Stomach smooth muscle (tissue), 2 donors: ENCODE data around the gene ADAMTS13.

Experiments
- H3K27ac ChIP-seq: one replicate; pipeline ENCODE4 v1.7.0; 2013; ENCODE audit warnings: mild to moderate bottlenecking, low read length, inconsistent platforms
- H3K27me3 ChIP-seq, 2 donors: one replicate each; pipeline ENCODE4 v1.7.0; 2013; ENCODE audit warnings: low read length in 2 of 2; ENCODE audit not compliant: insufficient read depth in 2 of 2, control insufficient read depth in 1 of 2
- H3K36me3 ChIP-seq, 2 donors: one replicate each; pipeline ENCODE4 v1.7.0; 2013; ENCODE audit warnings: low read length in 2 of 2; ENCODE audit not compliant: control insufficient read depth in 2 of 2, insufficient read depth in 2 of 2
- H3K4me1 ChIP-seq: one replicate; pipeline ENCODE4 v1.7.0; 2013; ENCODE audit warnings: low read length; ENCODE audit not compliant: control insufficient read depth, insufficient read depth
- H3K4me3 ChIP-seq, 2 donors: one replicate each; pipeline ENCODE4 v1.7.0; 2013; ENCODE audit warnings: low read length in 2 of 2
- H3K9ac ChIP-seq, 2 donors: one replicate each; pipeline ENCODE4 v1.7.0; 2013; ENCODE audit warnings: low read length in 2 of 2, mild to moderate bottlenecking in 1 of 2
- H3K9me3 ChIP-seq, 2 donors: one replicate each; pipeline ENCODE4 v1.7.0; 2013; ENCODE audit warnings: low read length in 2 of 2; ENCODE audit not compliant: control insufficient read depth in 2 of 2
- donor health status: healthy.
- donor health status: Pancreatic carcinoma.

The ADAMTS13 gene

DNA sequence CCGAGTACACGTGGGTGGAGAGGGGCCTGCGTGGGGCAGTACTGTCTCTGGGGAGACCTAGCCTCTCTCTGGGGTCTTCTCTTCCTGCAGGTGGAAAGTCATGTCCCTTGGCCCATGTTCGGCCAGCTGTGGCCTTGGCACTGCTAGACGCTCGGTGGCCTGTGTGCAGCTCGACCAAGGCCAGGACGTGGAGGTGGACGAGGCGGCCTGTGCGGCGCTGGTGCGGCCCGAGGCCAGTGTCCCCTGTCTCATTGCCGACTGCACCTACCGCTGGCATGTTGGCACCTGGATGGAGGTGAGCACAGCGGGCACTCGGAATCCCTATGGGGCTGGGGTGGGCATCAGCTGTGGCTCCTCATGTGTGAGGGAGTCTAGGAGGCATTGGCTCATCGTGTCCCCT lies 32.2 kb downstream of the ADAMTS13 start:
- Histone ChIP-seq H3K27me3 (no peaks in the 10 kb centered on the region), H3K4me3 (no peak overlapping the region), H3K36me3 (no peaks in the 10 kb centered on the region), H3K27ac (no peak overlapping the region), H3K9me3 (no peaks in the 10 kb centered on the region), H3K4me1 (peaks cover 6% of the 10 kb centered on the region), H3K9ac (no peak overlapping the region)

- no peaks in the 10 kb centered on the region for H3K9me3 ChIP-seq
- no peak overlapping the region for H3K4me3 ChIP-seq
- H3K9ac ChIP-seq, result no peak overlapping the region
Observed at GRCh38 chr9:133454943-133455673, 32.9 kb downstream of the ADAMTS13 start.

DNA sequence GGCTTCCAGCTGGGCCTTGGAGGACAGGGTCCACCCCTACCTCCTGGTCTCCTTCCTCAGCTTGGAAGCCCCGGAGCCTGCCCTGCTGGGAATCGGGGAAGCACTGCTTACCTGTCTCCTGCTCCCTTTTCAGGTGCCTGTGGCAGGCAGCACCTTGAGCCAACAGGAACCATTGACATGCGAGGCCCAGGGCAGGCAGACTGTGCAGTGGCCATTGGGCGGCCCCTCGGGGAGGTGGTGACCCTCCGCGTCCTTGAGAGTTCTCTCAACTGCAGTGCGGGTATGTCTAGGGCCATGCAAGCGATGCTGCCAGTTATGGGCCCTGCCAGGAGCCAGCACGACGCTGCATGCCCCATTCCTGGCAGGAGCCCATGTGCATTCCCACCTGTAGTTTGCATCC lies 33.8 kb downstream of the ADAMTS13 start:
- Histone ChIP-seq H3K27me3 (no peaks in the 10 kb centered on the region), H3K9me3 (no peaks in the 10 kb centered on the region), H3K4me1 (peaks cover 11% of the 10 kb centered on the region), H3K36me3 (no peaks in the 10 kb centered on the region), H3K27ac (no peak overlapping the region), H3K9ac (no peak overlapping the region), H3K4me3 (no peak overlapping the region)

More at GRCh38 chr9:133454943-133455673, 32.9 kb downstream of the ADAMTS13 start:
- H3K27me3 ChIP-seq, result no peaks in the 10 kb centered on the region
- H3K27ac ChIP-seq, result no peak overlapping the region
- peaks cover 6% of the 10 kb centered on the region for H3K4me1 ChIP-seq
- H3K36me3 ChIP-seq, result no peaks in the 10 kb centered on the region

DNA sequence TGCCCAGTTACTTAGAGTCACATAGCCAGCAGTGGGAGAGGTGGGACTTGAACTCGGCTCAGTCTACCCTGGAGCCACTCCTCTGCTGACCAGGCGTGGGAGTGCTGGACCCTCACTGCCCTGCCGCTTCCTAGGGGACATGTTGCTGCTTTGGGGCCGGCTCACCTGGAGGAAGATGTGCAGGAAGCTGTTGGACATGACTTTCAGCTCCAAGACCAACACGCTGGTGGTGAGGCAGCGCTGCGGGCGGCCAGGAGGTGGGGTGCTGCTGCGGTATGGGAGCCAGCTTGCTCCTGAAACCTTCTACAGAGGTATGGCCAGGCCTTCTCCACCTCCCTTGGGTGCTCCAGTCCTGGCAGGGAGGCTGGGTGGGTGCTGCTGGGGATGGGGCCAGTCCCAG lies 34.2 kb downstream of the ADAMTS13 start:
- Histone ChIP-seq H3K27me3 (no peaks in the 10 kb centered on the region), H3K9me3 (no peaks in the 10 kb centered on the region), H3K9ac (no peak overlapping the region), H3K27ac (no peak overlapping the region), H3K4me1 (peaks cover 16% of the 10 kb centered on the region), H3K36me3 (no peaks in the 10 kb centered on the region), H3K4me3 (no peak overlapping the region)

- Histone ChIP-seq H3K9ac (no peak overlapping the region), H3K4me3 (no peak overlapping the region), H3K9me3 (no peaks in the 10 kb centered on the region), H3K4me1 (peaks cover 21% of the 10 kb centered on the region), H3K27me3 (no peaks in the 10 kb centered on the region), H3K27ac (no peak overlapping the region), H3K36me3 (no peaks in the 10 kb centered on the region)
Observed at GRCh38 chr9:133457233-133457632, 35.1 kb downstream of the ADAMTS13 start.

GRCh38 chr9:133457748-133458147 lies 35.6 kb downstream of the ADAMTS13 start:
- H3K36me3 ChIP-seq, result no peaks in the 10 kb centered on the region
- no peaks in the 10 kb centered on the region for H3K27me3 ChIP-seq
- H3K4me3 ChIP-seq, result no peak overlapping the region
- no peak overlapping the region for H3K9ac ChIP-seq
- H3K4me1 ChIP-seq, result peaks cover 21% of the 10 kb centered on the region
- H3K27ac ChIP-seq, result no peak overlapping the region
- no peaks in the 10 kb centered on the region for H3K9me3 ChIP-seq

GRCh38 chr9:133458643-133459312 lies 36.6 kb downstream of the ADAMTS13 start:
- peak overlapping the region; percentile 33 to 72 for H3K9ac ChIP-seq
- H3K9me3 ChIP-seq, result no peaks in the 10 kb centered on the region
- H3K4me1 ChIP-seq, result peaks cover 21% of the 10 kb centered on the region
- peak overlapping the region; percentile 69 to 82 for H3K4me3 ChIP-seq
- H3K27ac ChIP-seq, result peak overlapping the region; percentile 82
- H3K27me3 ChIP-seq, result no peaks in the 10 kb centered on the region
- no peaks in the 10 kb centered on the region for H3K36me3 ChIP-seq

- H3K27ac ChIP-seq, result peak within 1 kb of the TSS; percentile 82
- H3K4me3 ChIP-seq, result peak within 1 kb of the TSS; percentile 69 to 82
- peak within 1 kb of the TSS; percentile 76 to 91 for H3K9ac ChIP-seq
- peaks cover 0 to 2% of the 10 kb centered on the region in 2 donors for H3K36me3 ChIP-seq
- no peaks in the 10 kb centered on the region for H3K9me3 ChIP-seq
- no peaks in the 10 kb centered on the region for H3K27me3 ChIP-seq
- H3K4me1 ChIP-seq, result peaks cover 21% of the 10 kb centered on the region
Observed at GRCh38 chr9:133459476-133460404, 37.6 kb downstream of the ADAMTS13 start, which contains the start of gene CACFD1. CACFD1 (plus strand) TSS chr9:133459978; CDS start chr9:133460067, 89 bp downstream.

- Histone ChIP-seq H3K27me3 (no peaks in the 10 kb centered on the region), H3K9me3 (no peaks in the 10 kb centered on the region), H3K36me3 (peaks cover 2 to 5% of the 10 kb centered on the region in 2 donors), H3K4me1 (peaks cover 21% of the 10 kb centered on the region), H3K27ac (peak overlapping the region; percentile 82), H3K9ac (peak overlapping the region; percentile 76), H3K4me3 (peak overlapping the region; percentile 65 to 82)
Observed at GRCh38 chr9:133460405-133461175, 38.4 kb downstream of the ADAMTS13 start.

- H3K4me3 ChIP-seq, result no peak overlapping the region
- no peak overlapping the region for H3K27ac ChIP-seq
- no peak overlapping the region for H3K9ac ChIP-seq
- H3K9me3 ChIP-seq, result no peaks in the 10 kb centered on the region
- H3K27me3 ChIP-seq, result no peaks in the 10 kb centered on the region
- peaks cover 2 to 5% of the 10 kb centered on the region in 2 donors for H3K36me3 ChIP-seq
- H3K4me1 ChIP-seq, result peaks cover 21% of the 10 kb centered on the region
Observed at GRCh38 chr9:133461975-133462374, 39.8 kb downstream of the ADAMTS13 start.
